Sigmoid colon (tissue), 4 donors: Measurements from ENCODE around the gene CCDC178.

Experiments used
- EP300 ChIP-seq, 4 donors: sonication (generic); formaldehyde crosslinking; IDR thresholded peaks; one replicate each; pipeline ENCODE4 v1.6.1; 2017; ENCODE audit warnings: antibody characterized with exemption in 4 of 4
- POLR2A ChIP-seq, 2 donors: fragments of 450-650 bp; IDR thresholded peaks; one replicate each; pipeline ENCODE4 v1.6.1; 2016; ENCODE audit warnings: antibody characterized with exemption in 2 of 2, mild to moderate bottlenecking in 2 of 2, moderate library complexity in 2 of 2
- POLR2AphosphoS5 ChIP-seq, 4 donors: sonication (generic); formaldehyde crosslinking; IDR thresholded peaks; one replicate each; pipeline ENCODE4 v1.6.1; 2017; ENCODE audit warnings: antibody characterized with exemption in 4 of 4
- TF ChIP-seq, protein P1 (sequence below), 4 experiments: fragments of 450-650 bp in 3 of 4; fragments of 200-600 bp in 1 of 4; IDR thresholded peaks; one replicate each; pipeline ENCODE4 v1.5.1; 2016 to 2019; ENCODE audit warnings: antibody characterized with exemption in 4 of 4, mild to moderate bottlenecking in 3 of 4, moderate library complexity in 2 of 4

DNA sequence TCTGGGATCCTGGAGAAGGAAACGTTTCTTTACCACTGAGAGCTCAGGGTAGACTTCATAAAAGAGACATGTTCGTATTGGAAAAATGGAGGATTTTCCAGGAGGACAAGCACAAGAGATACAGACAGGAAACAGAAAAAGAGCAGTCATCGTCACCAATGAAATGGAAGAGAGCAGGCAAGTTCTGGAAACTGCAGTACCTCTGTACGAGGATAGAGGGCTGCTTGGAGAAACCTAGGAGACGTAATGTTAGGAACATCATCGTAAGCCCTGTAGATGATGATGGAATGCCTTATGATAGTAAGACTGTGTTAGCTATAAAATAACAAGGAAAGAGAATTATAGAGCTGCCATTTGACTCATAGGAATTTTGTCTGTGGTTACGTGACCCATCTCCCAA lies 546.6 kb downstream of the CCDC178 start:
- TF ChIP-seq EP300 (IDR thresholded peaks at IDR 0.05), result no peak
- TF ChIP-seq POLR2A (IDR thresholded peaks at IDR 0.05), result no peak
- TF ChIP-seq, protein P1, sequence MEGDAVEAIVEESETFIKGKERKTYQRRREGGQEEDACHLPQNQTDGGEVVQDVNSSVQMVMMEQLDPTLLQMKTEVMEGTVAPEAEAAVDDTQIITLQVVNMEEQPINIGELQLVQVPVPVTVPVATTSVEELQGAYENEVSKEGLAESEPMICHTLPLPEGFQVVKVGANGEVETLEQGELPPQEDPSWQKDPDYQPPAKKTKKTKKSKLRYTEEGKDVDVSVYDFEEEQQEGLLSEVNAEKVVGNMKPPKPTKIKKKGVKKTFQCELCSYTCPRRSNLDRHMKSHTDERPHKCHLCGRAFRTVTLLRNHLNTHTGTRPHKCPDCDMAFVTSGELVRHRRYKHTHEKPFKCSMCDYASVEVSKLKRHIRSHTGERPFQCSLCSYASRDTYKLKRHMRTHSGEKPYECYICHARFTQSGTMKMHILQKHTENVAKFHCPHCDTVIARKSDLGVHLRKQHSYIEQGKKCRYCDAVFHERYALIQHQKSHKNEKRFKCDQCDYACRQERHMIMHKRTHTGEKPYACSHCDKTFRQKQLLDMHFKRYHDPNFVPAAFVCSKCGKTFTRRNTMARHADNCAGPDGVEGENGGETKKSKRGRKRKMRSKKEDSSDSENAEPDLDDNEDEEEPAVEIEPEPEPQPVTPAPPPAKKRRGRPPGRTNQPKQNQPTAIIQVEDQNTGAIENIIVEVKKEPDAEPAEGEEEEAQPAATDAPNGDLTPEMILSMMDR (IDR thresholded peaks at IDR 0.05), result no peak
- no peak for TF ChIP-seq POLR2AphosphoS5 (IDR thresholded peaks at IDR 0.05)
